NCI-H460 (cell line): ENCODE data around the gene SLC2A9. TPM values are rescaled to one million over a fixed set of nuclear protein-coding genes. Genes with fewer than 3 reads are reported as not detected.
"Not testable (repeated sequence)": the region's sequence is repeated elsewhere in the genome, so short reads cannot be mapped to it uniquely, and the experiment has no call there.

Source experiments
- DNase-seq: peaks from one replicate; pipeline ENCODE4 v3.0.0-alpha.2; 2016; ENCODE audit warnings: low read depth; ENCODE audit errors: extremely low read depth
- total RNA-seq: library from RNA; depleted of rRNA; stranded (reverse); fragments of >200 nt; shearing (Covaris generic); gene quantifications from 2 replicates; pipeline ENCODE4 v1.2.3, GENCODE V29; 2014

Gene SLC2A9
- total RNA-seq, 1 experiment from 2014 or later: not detected

DNA sequence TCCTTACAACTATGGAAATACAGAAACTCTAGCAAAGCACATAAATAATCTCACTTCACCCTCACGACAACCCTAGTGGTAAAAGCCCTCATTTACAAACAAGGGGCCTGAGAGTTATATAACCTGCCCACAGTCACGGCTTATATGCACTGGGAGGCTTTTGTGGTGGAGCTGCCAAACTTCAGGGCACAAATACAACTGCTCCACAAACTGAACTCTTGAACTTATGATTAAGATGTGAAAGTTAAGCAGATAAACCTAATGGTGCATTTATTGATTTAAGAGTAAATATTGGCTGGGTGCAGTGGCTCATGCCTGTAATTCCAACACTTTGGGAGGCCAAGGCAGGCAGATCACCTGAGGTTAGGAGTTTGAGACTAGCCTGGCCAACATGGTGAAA is 19.0 kb downstream of the SLC2A9 start:
- no peak for DNase-seq

DNA sequence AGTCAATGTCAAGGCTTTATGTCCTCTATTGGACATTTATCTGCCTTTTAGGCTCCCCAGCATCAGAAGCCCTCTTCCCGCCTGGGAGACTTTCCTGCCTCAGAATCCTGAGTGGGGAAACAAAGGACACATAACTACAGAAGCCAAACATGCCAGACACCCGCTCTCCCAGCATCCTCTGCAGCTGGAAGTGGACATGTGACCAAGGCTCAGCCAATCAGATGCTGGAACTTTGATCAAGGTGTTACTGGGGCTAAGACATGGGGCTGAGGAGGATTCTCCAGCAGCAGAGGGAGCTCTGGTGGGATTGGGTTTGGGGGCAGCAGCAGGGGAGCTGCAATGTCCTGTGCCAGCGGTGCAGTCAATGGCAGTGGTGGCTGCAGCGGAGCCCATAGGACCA is 19.5 kb downstream of the SLC2A9 start:
- DNase-seq: no peak

DNA sequence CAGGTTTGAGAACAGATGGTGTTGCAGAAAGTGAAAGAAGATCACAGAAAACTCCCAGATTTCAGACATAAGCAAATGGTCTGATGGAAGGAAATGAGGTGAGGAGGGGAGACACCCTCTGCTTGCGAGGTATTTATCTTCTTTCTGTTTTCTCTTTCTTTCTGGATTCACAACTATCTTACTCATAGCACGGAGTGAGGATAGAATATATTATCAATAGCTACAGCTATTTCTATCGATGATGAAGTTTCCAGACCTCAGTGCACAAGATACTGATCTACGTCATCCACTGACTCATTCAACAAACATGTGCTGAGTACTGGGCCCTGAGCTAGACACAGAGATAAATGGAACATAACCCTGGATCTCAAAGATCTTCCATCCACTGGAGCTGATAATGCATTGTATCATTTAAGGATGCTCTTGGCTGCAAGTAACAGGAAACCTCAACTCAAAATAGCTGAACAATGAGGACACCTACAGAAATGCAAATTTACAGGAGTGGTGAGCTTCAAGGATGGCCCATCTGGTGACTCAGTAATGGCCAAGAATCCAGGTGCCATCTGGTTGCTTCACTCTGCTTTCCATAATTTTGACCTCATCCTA is 21.2 kb downstream of the SLC2A9 start:
- DNase-seq: no peak

DNA sequence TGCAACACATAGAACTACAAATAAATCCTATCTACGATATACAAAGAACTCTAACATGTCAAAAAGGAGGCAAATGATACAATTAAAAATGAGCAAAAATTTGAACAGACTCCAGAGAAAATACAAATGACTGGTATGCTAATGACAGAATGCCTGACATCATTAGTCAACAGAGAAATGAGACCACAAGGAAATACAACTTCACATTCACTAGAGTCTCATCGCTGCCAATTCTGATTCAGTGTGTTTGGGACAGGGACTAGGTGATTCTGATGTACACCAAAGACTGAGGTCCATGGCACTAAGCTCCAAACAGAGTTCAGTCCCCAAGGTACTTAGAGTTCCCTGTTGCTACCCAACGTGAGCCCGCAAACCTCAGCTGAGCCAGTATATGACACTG is 23.4 kb downstream of the SLC2A9 start:
- no peak for DNase-seq

DNA sequence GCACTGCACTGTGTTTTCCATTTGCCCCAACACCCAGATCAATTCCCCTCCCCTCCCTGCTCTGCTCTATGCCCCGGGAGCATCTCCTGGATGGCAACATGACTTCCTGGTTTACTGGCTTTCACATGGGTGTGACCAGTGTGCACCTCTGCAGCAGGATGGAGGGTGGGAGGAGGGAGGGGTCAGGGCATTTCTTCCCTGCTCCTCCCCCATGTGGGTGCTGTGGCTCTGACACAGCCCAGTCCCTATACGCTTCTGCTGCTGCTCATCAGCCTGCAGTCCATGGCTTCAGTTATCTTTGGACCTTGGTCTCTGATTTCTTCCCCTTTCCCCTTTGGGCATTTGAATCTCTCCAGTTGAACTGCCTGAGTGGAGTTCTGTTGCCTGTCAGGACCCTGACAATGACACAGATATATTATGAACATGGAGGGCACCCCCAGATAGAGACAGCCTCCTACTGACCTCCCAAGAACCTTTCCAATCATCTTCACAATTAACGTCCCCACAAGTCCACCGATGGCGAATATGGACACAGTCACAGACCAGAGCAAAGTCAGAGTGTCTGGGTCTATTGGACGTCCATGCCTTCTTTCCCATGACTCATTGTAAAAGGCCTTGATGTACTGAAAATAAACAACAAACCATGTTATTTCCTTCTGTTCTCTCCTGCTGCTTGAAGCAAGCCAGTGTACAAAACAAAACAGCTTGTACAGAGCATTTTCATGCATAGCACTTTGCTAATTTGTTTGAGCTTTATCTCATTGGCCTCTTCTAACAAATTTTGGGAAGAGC is 24.8 kb downstream of the SLC2A9 start:
- no peak for DNase-seq

DNA sequence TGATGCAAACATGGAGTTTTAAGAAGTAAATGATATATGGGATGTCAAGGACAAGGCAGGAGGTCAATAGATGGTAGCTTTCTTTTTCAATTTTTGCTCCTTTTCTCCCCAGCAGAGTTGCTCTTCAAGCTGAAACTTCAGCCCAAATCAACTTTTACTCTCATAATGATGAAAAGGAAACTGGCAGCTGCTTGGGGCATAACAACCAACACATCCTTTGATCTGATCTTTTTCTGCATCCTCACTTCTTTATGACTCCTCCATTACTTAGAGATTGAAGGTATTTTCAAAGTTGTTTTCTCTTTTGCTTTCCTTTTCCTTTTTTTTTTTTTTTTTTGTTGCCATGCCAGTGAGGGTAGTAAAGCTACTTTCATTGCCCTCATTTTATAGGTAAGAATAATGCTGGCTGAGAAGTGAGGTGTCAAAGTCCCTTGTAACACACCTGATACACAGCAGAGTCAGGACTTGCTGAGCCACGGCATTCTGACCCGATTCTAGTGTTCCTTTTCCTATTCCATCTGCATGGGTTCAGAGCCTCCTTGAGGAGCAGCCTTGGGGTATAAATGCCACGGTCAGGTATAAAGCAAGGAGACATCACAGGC is 26.9 kb downstream of the SLC2A9 start:
- no peak for DNase-seq

DNA sequence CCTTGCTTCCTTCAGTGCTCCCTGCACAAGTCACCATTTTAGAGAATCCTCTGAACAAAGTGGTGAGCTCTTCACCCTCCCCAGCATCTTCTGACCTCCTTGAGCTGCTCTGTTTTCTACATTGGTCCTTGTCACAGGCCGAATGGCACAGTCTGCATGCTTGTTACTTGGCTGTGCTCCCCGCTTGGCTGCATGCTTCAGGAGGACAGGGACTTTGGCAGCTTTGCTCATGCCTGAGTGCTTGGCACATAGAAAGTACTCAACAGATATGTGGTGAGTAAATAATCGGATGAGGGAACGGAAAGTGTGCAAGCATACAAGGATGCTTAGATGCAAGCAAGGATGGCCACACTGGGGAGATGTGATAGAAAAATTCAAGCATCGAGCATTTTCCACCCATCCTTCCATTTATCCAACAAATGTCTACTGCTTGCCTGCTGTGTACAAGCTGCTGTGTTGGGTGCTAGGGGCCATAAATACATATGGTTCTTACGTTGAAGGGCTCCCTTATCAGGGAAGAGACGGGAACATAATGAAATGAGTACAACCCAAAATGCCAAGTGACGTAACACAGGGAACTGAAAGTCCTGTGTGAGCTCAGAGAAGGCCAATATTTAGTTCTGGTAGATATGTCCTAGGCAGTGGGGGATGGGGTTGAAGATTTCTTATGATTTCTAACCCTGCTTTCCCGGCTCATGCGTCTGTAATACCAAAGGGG is 31.2 kb downstream of the SLC2A9 start:
- DNase-seq: no peak

DNA sequence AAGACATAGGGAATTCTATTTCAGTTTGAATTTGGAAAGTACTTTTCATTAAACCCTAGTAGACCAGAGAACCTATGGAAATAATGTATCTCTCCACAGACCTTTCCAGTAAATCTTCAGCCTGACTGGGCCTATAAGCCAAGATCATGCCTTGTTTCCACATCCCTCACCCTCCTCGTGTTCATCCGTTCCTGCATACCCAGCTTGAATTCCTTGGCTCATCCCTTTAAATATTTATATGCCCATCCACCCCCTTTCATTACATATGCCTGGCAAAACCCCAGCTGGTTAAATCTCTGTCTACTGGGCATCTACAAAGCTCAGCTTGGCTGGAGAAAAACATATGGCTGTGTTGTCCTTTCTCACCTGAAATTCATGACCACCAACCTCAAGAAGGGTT is 32.4 kb downstream of the SLC2A9 start:
- no peak for DNase-seq

DNA sequence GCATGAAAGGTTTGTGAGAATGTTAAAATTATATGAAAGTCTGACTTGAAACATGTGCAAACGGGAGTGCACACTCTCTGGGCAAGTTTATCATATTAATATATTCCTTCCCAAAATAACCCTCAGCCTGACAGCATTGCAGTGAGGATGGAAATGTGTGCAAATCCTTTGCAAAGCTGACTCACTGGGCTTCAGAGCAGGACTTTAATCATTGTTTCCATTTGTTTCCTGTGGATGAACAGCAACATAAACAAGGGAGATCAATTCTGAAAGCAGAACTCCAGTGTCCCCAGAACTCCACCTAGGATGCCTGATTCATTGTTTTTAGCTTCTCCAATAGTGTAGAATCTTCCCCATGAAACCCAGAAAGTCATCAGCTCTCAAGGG is 32.9 kb downstream of the SLC2A9 start:
- DNase-seq: no peak

DNA sequence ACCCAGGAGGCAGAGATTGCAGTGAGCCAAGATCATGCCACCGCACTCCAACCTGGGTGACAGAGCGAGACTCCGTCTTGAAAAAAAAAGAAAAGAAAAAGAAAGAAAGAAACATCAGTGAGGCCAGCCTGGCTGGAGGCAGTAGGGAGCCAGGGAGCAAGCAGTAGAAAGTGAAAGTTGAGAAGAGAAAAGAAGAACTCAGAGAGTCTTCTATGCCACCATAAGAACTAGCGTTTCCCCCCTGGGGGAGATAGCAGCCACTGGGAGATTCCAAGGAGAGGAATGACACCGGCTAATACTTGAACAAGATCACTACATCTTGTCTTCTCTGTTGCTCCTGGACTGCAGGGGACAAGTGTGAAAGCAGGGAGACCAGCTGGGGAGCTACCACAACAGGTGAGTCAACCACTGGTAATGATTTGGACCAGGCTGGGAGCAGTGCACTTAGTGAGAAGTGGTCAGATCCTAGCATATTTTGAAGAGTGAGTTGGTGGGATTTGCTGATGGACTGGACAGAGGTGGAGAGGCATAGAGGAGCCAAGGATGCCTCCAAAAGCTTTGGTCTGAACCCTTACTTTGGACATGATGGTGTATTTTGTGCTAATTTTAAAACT is 33.4 kb downstream of the SLC2A9 start:
- DNase-seq: no peak

DNA sequence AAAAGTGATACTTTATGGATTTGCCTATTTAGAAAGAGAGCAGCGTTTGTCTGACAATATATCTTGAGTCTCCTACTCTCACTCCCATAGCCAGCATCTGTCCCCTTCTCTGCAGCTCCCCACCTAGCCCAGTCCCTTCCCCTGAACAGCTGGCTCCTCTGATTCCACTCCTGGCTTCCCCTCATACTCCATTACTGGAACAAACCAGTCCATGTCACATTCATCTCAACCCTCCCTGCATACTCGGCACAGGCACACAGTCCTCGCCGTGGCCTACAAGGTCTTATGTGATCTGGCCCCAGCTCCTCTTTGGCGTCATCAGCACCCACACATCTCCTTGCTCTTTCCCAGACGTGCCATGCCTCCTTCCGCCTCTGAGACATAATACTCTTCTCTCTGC is 36.7 kb downstream of the SLC2A9 start:
- no peak for DNase-seq

DNA sequence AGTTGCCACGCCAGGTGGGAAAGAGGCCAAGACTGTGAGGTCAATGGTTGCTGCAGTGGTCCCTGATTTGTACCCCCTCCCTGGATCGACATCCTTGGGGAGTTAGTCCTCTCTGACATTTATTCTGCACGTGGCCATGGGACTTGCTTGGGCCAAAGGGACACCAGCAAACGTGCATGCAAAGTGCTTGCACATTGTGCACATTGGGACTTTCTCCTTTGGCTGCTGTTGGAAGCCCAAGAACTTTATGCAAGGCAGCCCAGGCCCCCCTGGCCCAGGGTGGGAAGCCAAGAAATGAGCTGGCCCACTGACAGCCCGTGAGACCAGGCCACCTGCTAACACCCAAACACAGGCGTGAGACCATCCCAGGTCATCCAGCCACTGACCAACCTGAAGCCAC is 38.1 kb downstream of the SLC2A9 start:
- DNase-seq: no peak

DNA sequence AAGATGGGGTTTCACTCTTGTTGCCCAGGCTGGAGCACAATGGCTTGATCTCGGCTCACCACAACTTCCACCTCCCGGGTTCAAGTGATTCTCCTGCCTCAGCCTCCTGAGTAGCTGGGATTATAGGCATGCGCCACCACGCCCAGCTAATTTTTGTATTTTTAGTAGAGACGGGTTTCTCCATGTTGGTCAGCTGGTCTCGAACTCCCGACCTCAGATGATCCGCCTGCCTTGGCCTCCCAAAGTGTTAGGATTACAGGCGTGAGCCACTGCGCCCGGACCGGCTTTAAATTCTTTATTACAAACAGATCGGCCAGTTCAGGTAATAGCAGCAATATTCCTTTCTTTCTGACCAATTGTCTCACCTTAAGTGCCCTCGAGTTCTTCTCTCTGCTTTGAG is 39.4 kb downstream of the SLC2A9 start:
- not testable (repeated sequence) for DNase-seq

DNA sequence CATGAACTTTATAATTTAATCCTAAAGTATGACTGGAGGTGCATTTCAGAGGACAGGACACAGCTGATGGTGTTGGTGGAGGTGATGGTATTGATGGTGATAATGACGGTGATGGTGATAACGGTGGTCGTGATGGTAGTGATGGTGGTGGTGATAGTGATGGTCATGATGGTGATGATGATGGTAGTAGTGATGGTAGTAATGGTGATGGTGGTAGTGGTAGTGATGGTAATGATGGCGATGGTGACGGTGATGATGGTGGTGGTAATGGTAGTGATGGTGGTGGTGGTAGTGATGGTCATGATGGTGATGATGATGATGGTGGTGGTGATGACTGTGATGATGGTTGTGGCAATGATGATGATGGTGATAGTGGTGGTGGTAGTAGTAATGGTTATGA is 40.4 kb downstream of the SLC2A9 start:
- no peak for DNase-seq

DNA sequence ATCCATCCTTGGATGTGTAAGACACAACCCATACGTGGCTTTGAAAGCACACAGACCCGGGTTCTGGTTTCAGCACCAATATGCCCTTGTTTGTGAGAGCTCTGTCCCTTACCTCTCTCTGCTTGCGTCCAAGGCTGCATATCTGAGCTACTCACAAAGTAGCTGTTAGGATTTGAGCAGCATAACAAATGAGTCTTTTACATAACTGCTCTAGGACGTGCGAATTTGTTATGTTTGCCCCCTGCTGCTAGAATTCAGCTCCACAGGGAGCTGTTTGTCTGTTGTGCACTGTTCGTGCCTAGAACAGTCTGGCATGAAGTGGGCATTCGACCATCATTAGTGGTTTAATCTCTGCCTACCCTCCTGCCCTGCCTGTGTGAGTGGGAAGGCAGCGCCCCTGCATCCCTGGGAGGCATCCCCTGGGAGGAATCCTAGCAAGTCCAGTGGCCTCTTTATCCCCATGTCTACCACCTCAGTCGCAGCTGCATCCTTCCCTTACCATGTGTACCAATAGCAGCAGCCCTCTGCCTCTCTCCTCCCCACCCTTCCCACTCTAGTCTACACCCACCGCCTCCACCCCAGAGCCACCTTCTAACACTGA is 42.1 kb downstream of the SLC2A9 start:
- no peak for DNase-seq

DNA sequence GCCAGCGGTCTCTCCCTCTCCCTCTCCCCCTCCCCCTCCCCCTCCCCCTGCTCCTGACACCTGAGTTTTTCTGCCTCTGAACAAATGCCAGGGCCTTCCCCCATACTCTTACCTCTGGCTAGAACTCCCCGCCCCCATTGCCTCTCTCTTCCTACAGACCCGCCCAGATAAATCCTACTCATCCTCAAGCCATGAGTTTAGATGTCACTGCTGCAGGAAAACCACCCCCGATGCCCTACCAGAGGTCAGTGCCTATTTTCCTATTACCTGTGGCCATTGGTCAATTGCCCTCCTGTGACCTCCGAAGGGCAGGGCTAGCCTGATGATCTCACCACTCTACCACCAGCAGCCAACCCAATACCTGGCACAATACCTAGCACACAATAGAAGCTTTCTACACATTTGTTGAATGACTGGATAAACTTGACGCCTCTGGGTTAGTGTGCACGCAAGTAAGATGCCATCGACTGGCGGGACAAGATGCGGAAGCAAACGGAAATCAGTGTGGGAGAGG is 43.7 kb downstream of the SLC2A9 start:
- no peak for DNase-seq

DNA sequence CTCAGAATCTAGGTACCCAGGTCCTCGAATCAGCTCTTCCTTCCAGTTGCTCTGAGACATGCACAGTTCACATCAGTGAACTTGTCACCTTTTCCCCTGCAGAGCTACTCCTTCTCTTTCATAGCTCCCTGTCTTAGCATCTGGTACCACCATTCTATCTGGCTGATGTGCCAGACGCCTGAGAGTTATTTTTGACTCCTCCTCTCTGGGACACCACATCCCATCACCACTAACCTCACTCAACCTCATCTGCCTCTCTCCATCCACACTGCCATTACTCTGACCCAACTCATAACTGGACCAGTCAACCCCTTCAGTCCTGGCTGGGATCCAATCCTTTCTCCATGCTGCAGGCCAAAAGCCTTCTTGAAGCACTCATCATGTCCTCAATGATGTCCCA is 44.5 kb downstream of the SLC2A9 start:
- no peak for DNase-seq

DNA sequence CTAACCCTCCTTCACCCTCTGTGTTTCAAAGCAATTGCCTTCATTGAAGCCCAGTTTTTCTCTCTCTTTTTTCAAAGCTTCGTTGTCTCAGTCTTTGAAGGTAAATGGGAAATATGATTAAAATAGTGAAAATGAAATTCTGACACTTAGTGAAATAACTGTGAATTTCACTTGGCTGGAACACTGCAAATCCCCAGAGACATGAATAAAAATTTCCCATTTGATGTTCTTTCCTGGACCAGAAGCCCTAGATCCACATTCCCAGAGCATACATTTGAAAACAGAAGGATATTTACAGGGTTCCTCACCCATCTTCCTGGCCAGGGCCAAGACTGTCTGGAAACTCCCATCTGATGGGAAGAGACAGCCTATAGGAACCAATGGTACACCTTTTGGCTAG is 45.0 kb downstream of the SLC2A9 start:
- no peak for DNase-seq

DNA sequence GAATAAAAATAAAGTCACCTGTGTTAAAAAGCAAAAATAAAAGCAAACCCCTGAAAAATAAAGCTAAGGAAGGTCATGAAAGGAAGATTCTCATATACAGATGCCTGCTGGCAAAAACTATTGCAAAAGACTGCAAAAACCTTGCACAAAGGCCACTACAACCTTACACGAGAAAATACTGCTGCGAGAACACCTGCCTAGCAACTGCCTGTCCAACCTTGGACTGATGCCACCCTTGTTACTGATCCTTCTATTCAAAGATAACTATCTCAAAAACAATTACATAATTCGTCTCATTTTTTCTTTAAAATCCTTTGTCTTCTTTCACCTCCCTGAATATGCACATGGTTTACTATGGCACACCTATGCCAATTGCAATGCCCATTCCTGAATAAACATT is 49.6 kb downstream of the SLC2A9 start:
- no peak for DNase-seq

DNA sequence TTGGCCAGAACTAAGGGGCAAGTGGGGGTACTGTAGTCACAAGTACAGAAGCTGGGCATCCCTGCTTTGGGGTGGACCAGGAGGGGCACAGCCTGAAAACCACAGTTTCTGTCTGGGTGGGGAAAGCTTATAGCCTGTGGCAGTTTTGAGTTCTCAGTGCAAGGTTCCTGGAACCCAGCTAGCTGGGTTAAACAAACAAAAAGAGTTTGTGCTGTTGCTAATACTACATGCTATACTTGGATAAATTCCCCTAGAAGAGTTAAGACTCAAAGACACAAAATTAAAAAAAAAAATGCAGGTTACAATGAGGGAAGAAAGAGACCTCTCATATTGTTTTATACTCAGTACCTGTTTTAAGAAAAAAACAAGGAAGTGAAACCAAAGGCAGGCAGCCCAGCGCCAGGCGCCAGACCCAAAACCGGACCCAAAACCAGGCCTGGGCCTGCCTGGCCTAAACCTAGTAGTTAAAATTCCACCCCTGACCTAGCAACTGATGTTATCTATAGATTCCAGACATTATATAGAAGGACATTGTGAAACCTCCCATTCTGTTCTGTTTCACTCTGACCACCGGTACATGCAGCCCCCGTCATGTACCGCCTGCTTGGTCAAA is 50.8 kb downstream of the SLC2A9 start:
- DNase-seq: no peak
